ENCODE data around the gene GTF3C4.

Gene GTF3C4

DNA sequence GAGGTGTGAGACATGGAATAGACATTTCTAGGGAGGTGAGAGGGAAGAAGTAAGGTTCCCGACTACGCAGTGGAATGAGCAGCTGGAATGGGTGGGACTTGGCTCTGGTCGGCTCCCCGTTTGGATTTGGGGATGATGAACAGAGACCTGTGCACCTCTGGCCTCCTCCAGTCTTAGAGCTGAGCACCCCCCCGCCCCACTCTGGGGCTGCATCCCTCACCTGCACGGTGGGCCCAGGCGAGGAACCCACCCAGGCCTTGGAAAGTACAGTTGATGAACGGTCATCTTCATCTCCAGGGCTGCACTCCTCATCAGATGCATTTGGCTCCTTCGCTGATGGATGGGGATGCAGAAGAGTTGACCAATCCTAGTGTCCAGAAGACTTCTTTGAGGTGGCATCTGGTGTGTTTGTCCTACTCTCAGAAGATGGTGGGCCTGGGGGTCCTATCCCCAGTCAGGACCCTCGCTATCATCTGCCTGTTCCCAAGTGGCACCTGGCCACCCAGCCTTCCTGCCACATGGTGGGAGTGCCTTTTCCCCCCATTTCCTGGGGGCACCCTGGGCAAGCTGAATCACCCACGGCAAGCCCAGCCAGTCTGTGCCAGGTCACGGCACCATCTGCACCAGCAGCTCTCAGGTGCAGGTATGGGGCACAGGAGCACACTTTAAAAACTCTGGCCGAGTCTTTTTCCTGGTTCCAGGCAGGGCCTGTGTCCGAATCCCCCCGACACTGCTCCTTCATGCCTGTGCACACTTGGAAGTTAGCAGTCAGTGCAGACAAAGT, 70.5 kb downstream of the GTF3C4 start:
- Histone ChIP-seq H3K4me1 (ENCODE audit: control insufficient read depth, insufficient read depth, low read length) (peaks cover 30% of the 10 kb centered on the region), H3K4me3 (ENCODE audit: insufficient read depth, low read depth, low read length) (no peak overlapping the region), H3K9me3 (ENCODE audit: control insufficient read depth, low read length) (no peaks in the 10 kb centered on the region), H3K27ac (ENCODE audit: insufficient read depth, low read depth, low read length, poor library complexity, severe bottlenecking) (no peak overlapping the region), H3K27me3 (ENCODE audit: control insufficient read depth, insufficient read depth, low read length, poor library complexity, severe bottlenecking) (peaks cover 54% of the 10 kb centered on the region), H3K36me3 (ENCODE audit: control insufficient read depth, insufficient read depth, low read length) (no peaks in the 10 kb centered on the region)
- WGBS, 2 experiments = 90 to 94% methylated on average over 15 of the region's 15 CpGs

DNA sequence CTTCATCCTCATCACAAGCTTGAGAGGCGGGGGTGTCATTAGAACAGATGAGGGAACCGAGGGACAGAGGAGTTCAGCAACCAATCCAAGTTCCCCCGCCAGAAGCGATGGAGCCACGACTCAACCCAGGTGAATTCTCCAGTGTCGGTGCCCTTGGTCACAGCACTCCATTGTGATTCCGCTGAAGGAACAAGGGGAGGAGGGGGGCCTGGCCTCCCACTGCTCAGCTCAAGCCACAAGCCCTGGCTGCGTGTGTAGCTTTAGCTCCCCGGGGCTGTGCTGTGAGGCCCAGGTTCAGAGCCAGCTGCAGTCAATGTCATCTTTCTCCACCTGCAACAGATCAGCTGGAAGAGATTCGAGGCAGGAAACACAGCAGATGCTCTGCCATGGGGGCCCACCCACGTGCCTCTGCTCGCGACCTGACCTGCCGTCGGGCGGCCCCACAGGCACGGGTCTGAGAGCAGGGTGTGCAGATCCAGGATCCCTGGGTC, 72.6 kb downstream of the GTF3C4 start:
- H3K27me3 ChIP-seq (ENCODE audit: control insufficient read depth, insufficient read depth, low read length, poor library complexity, severe bottlenecking) = peaks cover 69% of the 10 kb centered on the region
- 19 to 21% methylated on average over 17 of the region's 17 CpGs for WGBS, 2 experiments

DNA sequence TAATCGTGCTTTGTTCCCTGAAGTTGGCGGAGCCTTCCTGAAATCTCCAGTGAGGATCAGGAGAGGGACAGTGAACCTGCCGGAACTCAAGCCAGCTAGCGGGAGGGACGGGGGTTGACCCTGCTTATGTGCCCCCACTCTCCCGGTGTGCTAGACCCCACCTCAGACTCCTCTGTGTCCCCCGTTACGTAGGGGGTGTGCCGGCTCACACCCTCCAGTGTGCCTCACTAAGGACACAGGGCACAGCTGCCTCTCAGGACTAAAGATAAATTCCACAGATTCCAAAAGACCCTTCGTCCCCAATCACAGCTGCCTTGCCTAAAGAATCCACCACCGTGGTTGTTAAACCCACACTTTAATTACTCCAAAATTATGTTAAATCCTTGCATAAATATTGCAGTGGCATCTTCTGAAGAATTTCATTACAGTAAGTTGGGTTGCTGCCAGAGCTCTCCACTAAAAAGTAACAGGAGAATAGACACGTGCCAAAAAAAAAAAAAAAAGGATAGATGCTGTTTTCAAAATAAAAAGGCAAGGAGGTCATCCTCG, 73.7 kb downstream of the GTF3C4 start:
- 8 to 11% methylated on average over 13 of the region's 13 CpGs for WGBS, 2 experiments
- H3K36me3 ChIP-seq (ENCODE audit: control insufficient read depth, insufficient read depth, low read length) = no peaks in the 10 kb centered on the region
- H3K27me3 ChIP-seq (ENCODE audit: control insufficient read depth, insufficient read depth, low read length, poor library complexity, severe bottlenecking) = peaks cover 74% of the 10 kb centered on the region
- peaks cover 32% of the 10 kb centered on the region for H3K4me1 ChIP-seq (ENCODE audit: control insufficient read depth, insufficient read depth, low read length)
- H3K27ac ChIP-seq (ENCODE audit: insufficient read depth, low read depth, low read length, poor library complexity, severe bottlenecking) = peak overlapping the region; percentile 12
- no peaks in the 10 kb centered on the region for H3K9me3 ChIP-seq (ENCODE audit: control insufficient read depth, low read length)
- no peak overlapping the region for H3K4me3 ChIP-seq (ENCODE audit: insufficient read depth, low read depth, low read length)

More for the DNA sequence above, 72.6 kb downstream of the GTF3C4 start:
- Histone ChIP-seq H3K36me3 (ENCODE audit: control insufficient read depth, insufficient read depth, low read length) (no peaks in the 10 kb centered on the region), H3K27ac (ENCODE audit: insufficient read depth, low read depth, low read length, poor library complexity, severe bottlenecking) (no peak overlapping the region), H3K9me3 (ENCODE audit: control insufficient read depth, low read length) (no peaks in the 10 kb centered on the region), H3K4me1 (ENCODE audit: control insufficient read depth, insufficient read depth, low read length) (peaks cover 32% of the 10 kb centered on the region), H3K4me3 (ENCODE audit: insufficient read depth, low read depth, low read length) (no peak overlapping the region)
